SJSA1 (cell line): ENCODE data around the gene TFIP11. TPM values are rescaled to one million over a fixed set of nuclear protein-coding genes. Genes with fewer than 3 reads are reported as not detected.

Experiments
- DNase-seq, 2 experiments: peaks; one replicate each; pipeline ENCODE4 v3.0.0-alpha.2; 2015 to 2020; ENCODE audit warnings: low spot score in 2 of 2, low read depth in 1 of 2
- H3K27ac ChIP-seq: fragments of 250-450 bp; sonication (Bioruptor Pico); 2 replicates; pipeline ENCODE4 v1.5.1; 2020; ENCODE audit warnings: mild to moderate bottlenecking, moderate library complexity
- H3K27me3 ChIP-seq: fragments of 250-450 bp; sonication (Bioruptor Pico); replicated peaks from 2 replicates; pipeline ENCODE4 v1.5.1; 2020; ENCODE audit warnings: mild to moderate bottlenecking, moderate library complexity
- H3K36me3 ChIP-seq: fragments of 250-450 bp; sonication (Bioruptor Pico); 2 replicates; pipeline ENCODE4 v1.5.1; 2020; ENCODE audit warnings: mild to moderate bottlenecking
- H3K4me1 ChIP-seq: fragments of 250-450 bp; sonication (Bioruptor Pico); replicated peaks from 2 replicates; pipeline ENCODE4 v1.6.1; 2021; ENCODE audit warnings: mild to moderate bottlenecking
- H3K4me3 ChIP-seq: fragments of 250-450 bp; sonication (Bioruptor Pico); 2 replicates; pipeline ENCODE4 v1.5.1; 2020; ENCODE audit warnings: mild to moderate bottlenecking
- H3K9me3 ChIP-seq: fragments of 250-450 bp; sonication (Bioruptor Pico); replicated peaks from 2 replicates; pipeline ENCODE4 v1.5.1; 2020; ENCODE audit warnings: mild to moderate bottlenecking
- total RNA-seq: library from RNA; depleted of rRNA; stranded (reverse); fragments of >200 nt; shearing (Covaris generic); gene quantifications from 2 replicates; pipeline ENCODE4 v1.2.3, GENCODE V29; 2014

TFIP11 gene
- total RNA-seq, 1 experiment from 2014 or later, result 29.5 TPM

- Histone ChIP-seq H3K27ac (peak overlapping the region; percentile 89), H3K4me3 (peak overlapping the region; percentile 96), H3K9me3 (no peaks in the 10 kb centered on the region), H3K27me3 (no peaks in the 10 kb centered on the region), H3K36me3 (peaks cover 59% of the 10 kb centered on the region), H3K4me1 (peaks cover 14% of the 10 kb centered on the region)
- DNase-seq, result no peak
Observed at GRCh38 chr22:26484360-26484706, 27.9 kb downstream of the TFIP11 start.

- Histone ChIP-seq H3K9me3 (no peaks in the 10 kb centered on the region), H3K27ac (peak within 1 kb of the TSS; percentile 89), H3K4me1 (peaks cover 14% of the 10 kb centered on the region), H3K27me3 (no peaks in the 10 kb centered on the region), H3K36me3 (peaks cover 53% of the 10 kb centered on the region), H3K4me3 (peak within 1 kb of the TSS; percentile 96)
- peak; percentile 86 to 94 for DNase-seq
Observed at GRCh38 chr22:26483439-26484359, 28.6 kb downstream of the TFIP11 start, which contains the start of the genes HPS4 and SRRD. Gene HPS4, minus strand, starts transcription at chr22:26483783. Its CDS starts 2,021 bp downstream, at chr22:26481762. Gene SRRD, plus strand, starts transcription at chr22:26483877. Its CDS starts 14 bp downstream, at chr22:26483891.

GRCh38 chr22:26483043-26483438 is 29.2 kb downstream of the TFIP11 start:
- Histone ChIP-seq H3K4me3 (peak overlapping the region; percentile 96), H3K4me1 (peaks cover 14% of the 10 kb centered on the region), H3K9me3 (no peaks in the 10 kb centered on the region), H3K27ac (peak overlapping the region; percentile 89), H3K36me3 (peaks cover 46% of the 10 kb centered on the region), H3K27me3 (no peaks in the 10 kb centered on the region)
- no peak for DNase-seq

- no peak for DNase-seq
- Histone ChIP-seq H3K9me3 (no peaks in the 10 kb centered on the region), H3K27me3 (no peaks in the 10 kb centered on the region), H3K27ac (no peak overlapping the region), H3K4me3 (no peak overlapping the region), H3K4me1 (peaks cover 22% of the 10 kb centered on the region), H3K36me3 (peaks cover 49% of the 10 kb centered on the region)
Observed at GRCh38 chr22:26482161-26482560, 30.1 kb downstream of the TFIP11 start.

GRCh38 chr22:26481694-26482093 is 30.6 kb downstream of the TFIP11 start:
- Histone ChIP-seq H3K27me3 (no peaks in the 10 kb centered on the region), H3K36me3 (peaks cover 50% of the 10 kb centered on the region), H3K4me3 (no peak overlapping the region), H3K9me3 (no peaks in the 10 kb centered on the region), H3K4me1 (peaks cover 27% of the 10 kb centered on the region), H3K27ac (no peak overlapping the region)
- DNase-seq, result no peak

- no peak overlapping the region for H3K27ac ChIP-seq
- H3K9me3 ChIP-seq, result no peaks in the 10 kb centered on the region
- no peak for DNase-seq
- peaks cover 48% of the 10 kb centered on the region for H3K36me3 ChIP-seq
- H3K4me1 ChIP-seq, result peaks cover 32% of the 10 kb centered on the region
- no peaks in the 10 kb centered on the region for H3K27me3 ChIP-seq
- no peak overlapping the region for H3K4me3 ChIP-seq
Observed at GRCh38 chr22:26481112-26481693, 31.1 kb downstream of the TFIP11 start.

- no peaks in the 10 kb centered on the region for H3K9me3 ChIP-seq
- DNase-seq, result no peak
- H3K27ac ChIP-seq, result no peak overlapping the region
- peaks cover 50% of the 10 kb centered on the region for H3K36me3 ChIP-seq
- no peaks in the 10 kb centered on the region for H3K27me3 ChIP-seq
- H3K4me3 ChIP-seq, result no peak overlapping the region
- H3K4me1 ChIP-seq, result peaks cover 34% of the 10 kb centered on the region
Observed at GRCh38 chr22:26480611-26480932, 31.7 kb downstream of the TFIP11 start.

- no peak for DNase-seq
- H3K36me3 ChIP-seq, result peaks cover 54% of the 10 kb centered on the region
- peaks cover 35% of the 10 kb centered on the region for H3K4me1 ChIP-seq
- H3K9me3 ChIP-seq, result no peaks in the 10 kb centered on the region
- H3K27me3 ChIP-seq, result no peaks in the 10 kb centered on the region
- H3K27ac ChIP-seq, result no peak overlapping the region
- H3K4me3 ChIP-seq, result no peak overlapping the region
Observed at GRCh38 chr22:26479792-26480610, 32.3 kb downstream of the TFIP11 start.

- Histone ChIP-seq H3K27me3 (no peaks in the 10 kb centered on the region), H3K27ac (no peak overlapping the region), H3K36me3 (peaks cover 58% of the 10 kb centered on the region), H3K4me3 (no peak overlapping the region), H3K4me1 (peaks cover 39% of the 10 kb centered on the region), H3K9me3 (no peaks in the 10 kb centered on the region)
- no peak for DNase-seq
Observed at GRCh38 chr22:26479043-26479791, 33.1 kb downstream of the TFIP11 start.

- Histone ChIP-seq H3K36me3 (peaks cover 60% of the 10 kb centered on the region), H3K4me3 (no peak overlapping the region), H3K27me3 (no peaks in the 10 kb centered on the region), H3K27ac (peak overlapping the region; percentile 76), H3K4me1 (peaks cover 44% of the 10 kb centered on the region), H3K9me3 (no peaks in the 10 kb centered on the region)
- no peak for DNase-seq
Observed at GRCh38 chr22:26477341-26477731, 34.9 kb downstream of the TFIP11 start.

GRCh38 chr22:26476705-26477340 is 35.5 kb downstream of the TFIP11 start:
- Histone ChIP-seq H3K9me3 (no peaks in the 10 kb centered on the region), H3K36me3 (peaks cover 60% of the 10 kb centered on the region), H3K27ac (peak overlapping the region; percentile 76), H3K4me3 (0 out of 2 replicates have a peak overlapping the region, but pooled peaks have one; percentile 4), H3K27me3 (no peaks in the 10 kb centered on the region), H3K4me1 (peaks cover 45% of the 10 kb centered on the region)
- peak; percentile 66 to 77 for DNase-seq

- Histone ChIP-seq H3K9me3 (no peaks in the 10 kb centered on the region), H3K36me3 (peaks cover 62% of the 10 kb centered on the region), H3K4me3 (no peak overlapping the region), H3K27me3 (no peaks in the 10 kb centered on the region), H3K27ac (no peak overlapping the region), H3K4me1 (peaks cover 58% of the 10 kb centered on the region)
- DNase-seq, result no peak
Observed at GRCh38 chr22:26474682-26475081, 37.6 kb downstream of the TFIP11 start.

GRCh38 chr22:26471522-26471921 is 40.8 kb downstream of the TFIP11 start:
- peaks cover 43% of the 10 kb centered on the region for H3K4me1 ChIP-seq
- peaks cover 76% of the 10 kb centered on the region for H3K36me3 ChIP-seq
- H3K27ac ChIP-seq, result peak overlapping the region; percentile 43
- H3K27me3 ChIP-seq, result no peaks in the 10 kb centered on the region
- H3K9me3 ChIP-seq, result no peaks in the 10 kb centered on the region
- no peak overlapping the region for H3K4me3 ChIP-seq
- peak; percentile 76 to 85 for DNase-seq
